NB4 (cell line): ENCODE results near the gene ZNF253.

Source experiments
- CTCF ChIP-seq: IDR thresholded peaks from one replicate; pipeline ENCODE4 v1.5.1; 2012; ENCODE audit warnings: low read depth, low read length
- MAX ChIP-seq: IDR thresholded peaks from 2 replicates; pipeline ENCODE4 v1.6.1; 2011; ENCODE audit warnings: low read depth, low read length
- MYC ChIP-seq: IDR thresholded peaks from 2 replicates; pipeline ENCODE4 v1.6.1; 2011; ENCODE audit warnings: low read depth, low read length

- TF ChIP-seq CTCF, result no peak
- no peak for TF ChIP-seq MYC
- no peak for TF ChIP-seq MAX
Observed at GRCh38 chr19:19871932-19872331, 6.2 kb downstream of the ZNF253 start.
